Common myeloid progenitor, CD34-positive (primary cell): ENCODE data around the gene SERAC1.

Experiments used
- CTCF ChIA-PET: fragments of 350-600 bp; sonication (Branson Sonifier 250); formaldehyde crosslinking; loops from one replicate; lab custom pipeline; 2021; ENCODE audit warnings: antibody characterized with exemption; lab: Charles Lee
- POLR2A ChIA-PET: fragments of 350-600 bp; sonication (Branson Sonifier 250); formaldehyde crosslinking; loops from one replicate; lab custom pipeline; 2021; ENCODE audit warnings: antibody characterized with exemption; lab: Charles Lee
- DNase-seq, 3 donors: peaks; one replicate each; pipeline versions ENCODE4 v3.0.0 to v3.0.0-alpha.2; 2013
- H3K27ac ChIP-seq, 2 experiments: 1 replicate in 1 of 2; 2 replicates in 1 of 2; pipeline ENCODE4 v1.7.0; 2013; ENCODE audit warnings: inconsistent platforms in 2 of 2, low read length in 2 of 2, mild to moderate bottlenecking in 2 of 2, low read depth in 1 of 2, moderate library complexity in 1 of 2; ENCODE audit not compliant: severe bottlenecking in 2 of 2, insufficient read depth in 1 of 2, poor library complexity in 1 of 2
- H3K27me3 ChIP-seq, 5 experiments: replicated peaks in 2 of 5; 1 replicate in 3 of 5; 2 replicates in 2 of 5; pipeline versions ENCODE4 v1.6.1 to v1.7.0; 2013; ENCODE audit warnings: low read length in 4 of 5, mild to moderate bottlenecking in 2 of 5, moderate library complexity in 2 of 5, inconsistent platforms in 1 of 5; ENCODE audit not compliant: insufficient read depth in 5 of 5, control insufficient read depth in 4 of 5
- H3K36me3 ChIP-seq, 4 experiments: 1 replicate in 2 of 4; 2 replicates in 2 of 4; pipeline versions ENCODE4 v1.6.1 to v1.7.0; 2013; ENCODE audit warnings: low read length in 3 of 4, control low read depth in 1 of 4, mild to moderate bottlenecking in 1 of 4; ENCODE audit not compliant: control insufficient read depth in 4 of 4, insufficient read depth in 4 of 4
- H3K4me1 ChIP-seq, 4 experiments: 1 replicate in 3 of 4; 2 replicates in 1 of 4; pipeline versions ENCODE4 v1.6.1 to v1.7.1; 2013; ENCODE audit warnings: low read length in 3 of 4, mild to moderate bottlenecking in 3 of 4, control low read depth in 1 of 4, inconsistent platforms in 1 of 4, moderate library complexity in 1 of 4; ENCODE audit not compliant: control insufficient read depth in 4 of 4, insufficient read depth in 4 of 4; ENCODE audit errors: control extremely low read depth in 1 of 4
- H3K4me3 ChIP-seq, 7 experiments: 1 replicate in 4 of 7; 2 replicates in 3 of 7; pipeline versions ENCODE4 v1.5.1 to v1.7.0; 2013; ENCODE audit warnings: mild to moderate bottlenecking in 7 of 7, low read length in 6 of 7, moderate library complexity in 6 of 7, inconsistent platforms in 2 of 7, low read depth in 2 of 7, control low read depth in 1 of 7; ENCODE audit not compliant: insufficient read depth in 4 of 7, control insufficient read depth in 1 of 7; ENCODE audit errors: extremely low read depth in 1 of 7
- H3K9me3 ChIP-seq, 5 experiments: 1 replicate in 4 of 5; 2 replicates in 1 of 5; pipeline versions ENCODE4 v1.6.1 to v1.7.1; 2013; ENCODE audit warnings: low read length in 4 of 5, mild to moderate bottlenecking in 2 of 5, inconsistent platforms in 1 of 5, low read depth in 1 of 5, moderate library complexity in 1 of 5; ENCODE audit not compliant: control insufficient read depth in 4 of 5, insufficient read depth in 2 of 5; ENCODE audit errors: control extremely low read depth in 1 of 5
- WGBS: methylation state at CpG from one replicate; pipeline ENCODE4 v1.1.5; 2013; ENCODE audit not compliant: insufficient coverage; 5-methylcytosine and 5-hydroxymethylcytosine counted together

SERAC1 gene

GRCh38 chr6:158131926-158132325 lies 36.1 kb downstream of the SERAC1 start:
- Histone ChIP-seq H3K4me3 (no peak overlapping the region), H3K27ac (no peak overlapping the region), H3K4me1 (peaks cover 0 to 4% (median 0%) of the 10 kb centered on the region in 4 experiments), H3K36me3 (peaks cover 0 to 20% (median 8%) of the 10 kb centered on the region in 4 experiments), H3K27me3 (no peaks in the 10 kb centered on the region), H3K9me3 (no peaks in the 10 kb centered on the region)
- ChIA-PET CTCF (interaction anchor here (0.6 to 3.4 kb wide), 14 partner anchors 11 to 377 kb away, joined by 3 to 22 read pairs (median 4); no protein-coding TSS in a partner anchor), POLR2A (interaction anchor here (0.8 to 1.0 kb wide), 2 partner anchors 13 to 72 kb away, joined by 3 to 7 read pairs; no protein-coding TSS in a partner anchor)
- no CpG with 5 or more reads among the region's 1 CpG for WGBS
- peak; percentile 23 to 53 (median 53) for DNase-seq

GRCh38 chr6:158125271-158125670 lies 42.8 kb downstream of the SERAC1 start:
- ChIA-PET POLR2A (no interaction called here), CTCF (no interaction called here)

GRCh38 chr6:158124288-158124687 lies 43.8 kb downstream of the SERAC1 start:
- CTCF ChIA-PET: interaction anchor here (1.2 kb wide), 1 partner anchor 9 kb away, joined by 5 read pairs; no protein-coding TSS in a partner anchor
- DNase-seq: no peak
- POLR2A ChIA-PET: no interaction called here
- H3K4me3 ChIP-seq: no peak overlapping the region
- H3K27ac ChIP-seq: no peak overlapping the region
- H3K4me1 ChIP-seq: no peaks in the 10 kb centered on the region
- peaks cover 0 to 3% (median 0%) of the 10 kb centered on the region in 5 experiments for H3K9me3 ChIP-seq
- WGBS: no CpG with 5 or more reads among the region's 1 CpG
- peaks cover 11 to 46% (median 33%) of the 10 kb centered on the region in 4 experiments for H3K36me3 ChIP-seq
- no peaks in the 10 kb centered on the region for H3K27me3 ChIP-seq

More at GRCh38 chr6:158125271-158125670, 42.8 kb downstream of the SERAC1 start:
- WGBS: 92% methylated on average over 1 of the region's 2 CpGs
- Histone ChIP-seq H3K4me3 (no peak overlapping the region), H3K27ac (no peak overlapping the region), H3K36me3 (peaks cover 11 to 44% (median 32%) of the 10 kb centered on the region in 4 experiments), H3K9me3 (peaks cover 0 to 3% (median 0%) of the 10 kb centered on the region in 5 experiments), H3K4me1 (peaks cover 0 to 1% (median 0%) of the 10 kb centered on the region in 4 experiments), H3K27me3 (no peaks in the 10 kb centered on the region)
- no peak for DNase-seq

GRCh38 chr6:158122048-158122447 lies 46.0 kb downstream of the SERAC1 start:
- Histone ChIP-seq H3K9me3 (peaks cover 0 to 3% (median 0%) of the 10 kb centered on the region in 5 experiments), H3K4me1 (no peaks in the 10 kb centered on the region), H3K27me3 (no peaks in the 10 kb centered on the region), H3K27ac (no peak overlapping the region), H3K36me3 (peaks cover 13 to 53% (median 40%) of the 10 kb centered on the region in 4 experiments), H3K4me3 (no peak overlapping the region)
- ChIA-PET CTCF (interaction anchor here (1.5 to 1.7 kb wide), 2 partner anchors 11 to 49 kb away, joined by 5 read pairs; no protein-coding TSS in a partner anchor), POLR2A (no interaction called here)
- no CpG with 5 or more reads among the region's 2 CpGs for WGBS
- no peak for DNase-seq

- Histone ChIP-seq H3K4me1 (no peaks in the 10 kb centered on the region), H3K27me3 (no peaks in the 10 kb centered on the region), H3K9me3 (peaks cover 0 to 1% (median 0%) of the 10 kb centered on the region in 5 experiments), H3K27ac (no peak overlapping the region), H3K4me3 (no peak overlapping the region), H3K36me3 (peaks cover 13 to 54% (median 42%) of the 10 kb centered on the region in 4 experiments)
- ChIA-PET POLR2A (no interaction called here), CTCF (interaction anchor here (1.5 kb wide), 1 partner anchor 12 kb away, joined by 5 read pairs; no protein-coding TSS in a partner anchor)
- no CpG with 5 or more reads among the region's 3 CpGs for WGBS
- DNase-seq: no peak
Measured at GRCh38 chr6:158121335-158121734, 46.7 kb downstream of the SERAC1 start.

GRCh38 chr6:158118886-158119285 lies 49.2 kb downstream of the SERAC1 start:
- DNase-seq: no peak
- CTCF ChIA-PET: interaction anchor here (0.8 to 1.0 kb wide), 2 partner anchors 8 to 9 kb away, joined by 3 to 4 read pairs; no protein-coding TSS in a partner anchor
- no peaks in the 10 kb centered on the region for H3K9me3 ChIP-seq
- WGBS: 100% methylated on average over 3 of the region's 3 CpGs
- POLR2A ChIA-PET: no interaction called here
- H3K36me3 ChIP-seq: peaks cover 12 to 66% (median 42%) of the 10 kb centered on the region in 4 experiments
- H3K4me1 ChIP-seq: no peaks in the 10 kb centered on the region
- no peak overlapping the region for H3K27ac ChIP-seq
- H3K4me3 ChIP-seq: no peak overlapping the region
- H3K27me3 ChIP-seq: no peaks in the 10 kb centered on the region

GRCh38 chr6:158115508-158115907 lies 52.6 kb downstream of the SERAC1 start:
- no peak for DNase-seq
- Histone ChIP-seq H3K27me3 (no peaks in the 10 kb centered on the region), H3K4me1 (no peaks in the 10 kb centered on the region), H3K4me3 (no peak overlapping the region), H3K9me3 (no peaks in the 10 kb centered on the region), H3K27ac (no peak overlapping the region), H3K36me3 (peaks cover 5 to 75% (median 45%) of the 10 kb centered on the region in 4 experiments)
- WGBS: 100% methylated on average over 3 of the region's 6 CpGs
- POLR2A ChIA-PET: no interaction called here
- CTCF ChIA-PET: no interaction called here
